SU-DHL-6 (cell line): ENCODE data around the gene MAD2L1.

ENCODE experiments used
- H2AFZ ChIP-seq: fragments of 200-600 bp; sonication (generic); 2 replicates; pipeline ENCODE4 v1.6.1; 2014; ENCODE audit warnings: low read depth, mild to moderate bottlenecking, moderate library complexity, mixed read lengths, antibody characterized with exemption, low read length; ENCODE audit not compliant: severe bottlenecking
- H3F3A ChIP-seq: fragments of 200-600 bp; shearing (Covaris generic); 2 replicates; pipeline ENCODE4 v1.6.0; 2016; ENCODE audit warnings: antibody characterized with exemption, mild to moderate bottlenecking; ENCODE audit not compliant: insufficient read depth
- H3K27ac ChIP-seq: fragments of 200-600 bp; sonication (generic); 2 replicates; pipeline ENCODE4 v1.5.1; 2016; ENCODE audit warnings: low read depth, mild to moderate bottlenecking, low read length, moderate library complexity, mixed read lengths
- H3K27me3 ChIP-seq: fragments of 200-600 bp; sonication (generic), shearing (Covaris generic); 2 replicates; pipeline ENCODE4 v1.6.0; 2014; ENCODE audit warnings: mild to moderate bottlenecking, low read length
- H3K36me3 ChIP-seq: fragments of 200-600 bp; sonication (generic); 2 replicates; pipeline ENCODE4 v1.6.1; 2014; ENCODE audit warnings: mild to moderate bottlenecking, low read length, mixed read lengths
- H3K4me2 ChIP-seq: fragments of 300-600, 200-600 bp; shearing (Covaris generic), sonication (generic); 2 replicates; pipeline ENCODE4 v1.6.0; 2014; ENCODE audit warnings: low read length, low read depth, mild to moderate bottlenecking; ENCODE audit not compliant: poor library complexity, severe bottlenecking
- H3K4me3 ChIP-seq: fragments of 200-600 bp; sonication (generic); 2 replicates; pipeline ENCODE4 v1.5.1; 2014; ENCODE audit warnings: antibody characterized with exemption, low read length, mild to moderate bottlenecking, mixed read lengths; ENCODE audit not compliant: insufficient read depth, poor library complexity, severe bottlenecking
- H3K79me2 ChIP-seq: fragments of 200-600 bp; sonication (generic); 2 replicates; pipeline ENCODE4 v1.6.1; 2014; ENCODE audit warnings: mild to moderate bottlenecking, low read length, moderate library complexity; ENCODE audit not compliant: insufficient read depth
- H3K9ac ChIP-seq: fragments of 200-600 bp; sonication (generic); 2 replicates; pipeline ENCODE4 v1.7.0; 2014; ENCODE audit warnings: mild to moderate bottlenecking, low read length
- H3K9me2 ChIP-seq: fragments of 200-600 bp; sonication (generic); replicated peaks from 2 replicates; pipeline ENCODE4 v1.6.1; 2014; ENCODE audit warnings: low read length; ENCODE audit not compliant: insufficient read depth
- H3K9me3 ChIP-seq: fragments of 200-600 bp; sonication (generic); 2 replicates; pipeline ENCODE4 v1.6.1; 2014; ENCODE audit warnings: low read length, mixed read lengths; ENCODE audit not compliant: insufficient read depth
- H4K20me1 ChIP-seq: fragments of 200-600 bp; sonication (generic); 2 replicates; pipeline ENCODE4 v1.6.1; 2014; ENCODE audit warnings: low read depth, mild to moderate bottlenecking, antibody characterized with exemption, low read length, moderate library complexity, mixed read lengths
- EZH2phosphoT487 ChIP-seq: fragments of 200-600 bp; sonication (generic), shearing (Covaris generic); conservative IDR thresholded peaks from 2 replicates; pipeline ENCODE4 v1.6.1; 2018; ENCODE audit warnings: mild to moderate bottlenecking, antibody characterized with exemption, low read length, moderate library complexity, mixed read lengths
- TF ChIP-seq, protein P1 (sequence below): fragments of 200-600 bp; sonication (generic); IDR thresholded peaks from one replicate; pipeline ENCODE4 v1.5.1; 2017; ENCODE audit warnings: antibody characterized with exemption, mild to moderate bottlenecking, low read length, moderate library complexity; ENCODE audit not compliant: insufficient read depth, poor library complexity, severe bottlenecking

MAD2L1 gene

GRCh38 chr4:120017939-120018692 lies 48.5 kb downstream of the MAD2L1 start:
- Histone ChIP-seq H3K4me2 (no peak overlapping the region), H3F3A (no peaks in the 10 kb centered on the region)
- TF ChIP-seq, protein P1, sequence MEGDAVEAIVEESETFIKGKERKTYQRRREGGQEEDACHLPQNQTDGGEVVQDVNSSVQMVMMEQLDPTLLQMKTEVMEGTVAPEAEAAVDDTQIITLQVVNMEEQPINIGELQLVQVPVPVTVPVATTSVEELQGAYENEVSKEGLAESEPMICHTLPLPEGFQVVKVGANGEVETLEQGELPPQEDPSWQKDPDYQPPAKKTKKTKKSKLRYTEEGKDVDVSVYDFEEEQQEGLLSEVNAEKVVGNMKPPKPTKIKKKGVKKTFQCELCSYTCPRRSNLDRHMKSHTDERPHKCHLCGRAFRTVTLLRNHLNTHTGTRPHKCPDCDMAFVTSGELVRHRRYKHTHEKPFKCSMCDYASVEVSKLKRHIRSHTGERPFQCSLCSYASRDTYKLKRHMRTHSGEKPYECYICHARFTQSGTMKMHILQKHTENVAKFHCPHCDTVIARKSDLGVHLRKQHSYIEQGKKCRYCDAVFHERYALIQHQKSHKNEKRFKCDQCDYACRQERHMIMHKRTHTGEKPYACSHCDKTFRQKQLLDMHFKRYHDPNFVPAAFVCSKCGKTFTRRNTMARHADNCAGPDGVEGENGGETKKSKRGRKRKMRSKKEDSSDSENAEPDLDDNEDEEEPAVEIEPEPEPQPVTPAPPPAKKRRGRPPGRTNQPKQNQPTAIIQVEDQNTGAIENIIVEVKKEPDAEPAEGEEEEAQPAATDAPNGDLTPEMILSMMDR: no peak
- no peak for TF ChIP-seq EZH2phosphoT487

GRCh38 chr4:120011725-120012124 lies 54.9 kb downstream of the MAD2L1 start:
- Histone ChIP-seq H3F3A (no peaks in the 10 kb centered on the region), H3K4me3 (no peak overlapping the region), H3K4me2 (no peak overlapping the region), H3K9me3 (no peaks in the 10 kb centered on the region), H3K9ac (no peak overlapping the region), H3K36me3 (no peaks in the 10 kb centered on the region), H3K27me3 (no peaks in the 10 kb centered on the region), H3K79me2 (no peaks in the 10 kb centered on the region), H2AFZ (no peak overlapping the region), H3K27ac (no peak overlapping the region), H3K9me2 (no peaks in the 10 kb centered on the region), H4K20me1 (no peaks in the 10 kb centered on the region)
- TF ChIP-seq, protein P1: no peak
- TF ChIP-seq EZH2phosphoT487: no peak

More at GRCh38 chr4:120017939-120018692, 48.5 kb downstream of the MAD2L1 start:
- Histone ChIP-seq H3K36me3 (no peaks in the 10 kb centered on the region), H3K27me3 (no peaks in the 10 kb centered on the region), H3K9me2 (no peaks in the 10 kb centered on the region), H3K4me3 (no peak overlapping the region), H3K9ac (no peak overlapping the region), H3K27ac (no peak overlapping the region), H2AFZ (no peak overlapping the region), H3K79me2 (no peaks in the 10 kb centered on the region), H3K9me3 (no peaks in the 10 kb centered on the region), H4K20me1 (no peaks in the 10 kb centered on the region)

GRCh38 chr4:120010646-120011045 lies 56.0 kb downstream of the MAD2L1 start:
- Histone ChIP-seq H4K20me1 (no peaks in the 10 kb centered on the region), H3K4me2 (no peak overlapping the region), H3K79me2 (no peaks in the 10 kb centered on the region), H3K9me2 (no peaks in the 10 kb centered on the region), H3K27me3 (no peaks in the 10 kb centered on the region), H2AFZ (no peak overlapping the region), H3K36me3 (no peaks in the 10 kb centered on the region), H3F3A (no peaks in the 10 kb centered on the region), H3K9me3 (no peaks in the 10 kb centered on the region), H3K9ac (no peak overlapping the region), H3K27ac (no peak overlapping the region), H3K4me3 (no peak overlapping the region)
- TF ChIP-seq, protein P1: no peak
- TF ChIP-seq EZH2phosphoT487: no peak
